ENCODE results near the gene PRPH. TPM values are rescaled to one million over a fixed set of nuclear protein-coding genes. Genes with fewer than 3 reads are reported as not detected.
"Not testable (repeated sequence)": the region's sequence is repeated elsewhere in the genome, so short reads cannot be mapped to it uniquely, and the experiment has no call there.

Gene PRPH
- polyA plus RNA-seq, 3 donors: 0.32 to 0.43 (median 0.34) TPM

- no peak for DNase-seq (ENCODE audit: extremely low read depth in 1 of 11, low read depth in 9 of 11, low spot score in 4 of 11)
Observed at GRCh38 chr12:49327887-49328286, 32.9 kb downstream of the PRPH start.

GRCh38 chr12:49328816-49329215 lies 33.9 kb downstream of the PRPH start:
- no peak for DNase-seq (ENCODE audit: extremely low read depth in 1 of 11, low read depth in 9 of 11, low spot score in 4 of 11)

- DNase-seq (ENCODE audit: extremely low read depth in 1 of 11, low read depth in 9 of 11, low spot score in 4 of 11): no peak
Observed at GRCh38 chr12:49330032-49330619, 35.2 kb downstream of the PRPH start.

GRCh38 chr12:49330631-49331379 lies 35.9 kb downstream of the PRPH start:
- no peak for DNase-seq (ENCODE audit: extremely low read depth in 1 of 11, low read depth in 9 of 11, low spot score in 4 of 11)

GRCh38 chr12:49331380-49332222 lies 36.7 kb downstream of the PRPH start:
- DNase-seq (ENCODE audit: extremely low read depth in 1 of 11, low read depth in 9 of 11, low spot score in 4 of 11): peak in 3 of 11 donors; percentile 57 to 71 (median 64)

GRCh38 chr12:49332441-49332861 lies 37.5 kb downstream of the PRPH start:
- no peak for DNase-seq (ENCODE audit: extremely low read depth in 1 of 11, low read depth in 9 of 11, low spot score in 4 of 11)

- no peak for DNase-seq (ENCODE audit: extremely low read depth in 1 of 11, low read depth in 9 of 11, low spot score in 4 of 11)
Observed at GRCh38 chr12:49332891-49333371, 38.0 kb downstream of the PRPH start.

- not testable (repeated sequence) for DNase-seq (ENCODE audit: extremely low read depth in 1 of 11, low read depth in 9 of 11, low spot score in 4 of 11)
Observed at GRCh38 chr12:49333778-49334177, 38.8 kb downstream of the PRPH start.

GRCh38 chr12:49334226-49334625 lies 39.3 kb downstream of the PRPH start:
- no peak for DNase-seq (ENCODE audit: extremely low read depth in 1 of 11, low read depth in 9 of 11, low spot score in 4 of 11)

- no peak for DNase-seq (ENCODE audit: extremely low read depth in 1 of 11, low read depth in 9 of 11, low spot score in 4 of 11)
Observed at GRCh38 chr12:49334681-49335080, 39.7 kb downstream of the PRPH start.

- DNase-seq (ENCODE audit: extremely low read depth in 1 of 11, low read depth in 9 of 11, low spot score in 4 of 11): no peak
Observed at GRCh38 chr12:49335118-49335954, 40.4 kb downstream of the PRPH start.

- no peak for DNase-seq (ENCODE audit: extremely low read depth in 1 of 11, low read depth in 9 of 11, low spot score in 4 of 11)
Observed at GRCh38 chr12:49335955-49336644, 41.2 kb downstream of the PRPH start.

- DNase-seq (ENCODE audit: extremely low read depth in 1 of 11, low read depth in 9 of 11, low spot score in 4 of 11): peak in 5 of 11 donors; percentile 67 to 80 (median 75)
Observed at GRCh38 chr12:49336645-49337584, 42.0 kb downstream of the PRPH start, which contains the start of gene C1QL4. Gene C1QL4, minus strand, starts transcription at chr12:49337188. Its CDS starts 711 bp downstream, at chr12:49336477.

- DNase-seq (ENCODE audit: extremely low read depth in 1 of 11, low read depth in 9 of 11, low spot score in 4 of 11): no peak
Observed at GRCh38 chr12:49338830-49339463, 44.0 kb downstream of the PRPH start.

GRCh38 chr12:49339464-49339861 lies 44.5 kb downstream of the PRPH start:
- DNase-seq (ENCODE audit: extremely low read depth in 1 of 11, low read depth in 9 of 11, low spot score in 4 of 11): no peak

- no peak for DNase-seq (ENCODE audit: extremely low read depth in 1 of 11, low read depth in 9 of 11, low spot score in 4 of 11)
Observed at GRCh38 chr12:49340095-49340870, 45.3 kb downstream of the PRPH start.

All from renal cortex interstitium (tissue), 11 donors.